HG03045 (cell line): ENCODE data around the gene LTBP4.
"Not testable (repeated sequence)": the region's sequence is repeated elsewhere in the genome, so short reads cannot be mapped to it uniquely, and the experiment has no call there.

Experiments
- ATAC-seq: cut with Tn5 transposase; IDR thresholded peaks from one replicate; pipeline ENCODE4 v1.9.1; 2021; ENCODE audit warnings: mild to moderate bottlenecking, moderate library complexity; ENCODE audit not compliant: unreplicated experiment

Gene LTBP4

DNA sequence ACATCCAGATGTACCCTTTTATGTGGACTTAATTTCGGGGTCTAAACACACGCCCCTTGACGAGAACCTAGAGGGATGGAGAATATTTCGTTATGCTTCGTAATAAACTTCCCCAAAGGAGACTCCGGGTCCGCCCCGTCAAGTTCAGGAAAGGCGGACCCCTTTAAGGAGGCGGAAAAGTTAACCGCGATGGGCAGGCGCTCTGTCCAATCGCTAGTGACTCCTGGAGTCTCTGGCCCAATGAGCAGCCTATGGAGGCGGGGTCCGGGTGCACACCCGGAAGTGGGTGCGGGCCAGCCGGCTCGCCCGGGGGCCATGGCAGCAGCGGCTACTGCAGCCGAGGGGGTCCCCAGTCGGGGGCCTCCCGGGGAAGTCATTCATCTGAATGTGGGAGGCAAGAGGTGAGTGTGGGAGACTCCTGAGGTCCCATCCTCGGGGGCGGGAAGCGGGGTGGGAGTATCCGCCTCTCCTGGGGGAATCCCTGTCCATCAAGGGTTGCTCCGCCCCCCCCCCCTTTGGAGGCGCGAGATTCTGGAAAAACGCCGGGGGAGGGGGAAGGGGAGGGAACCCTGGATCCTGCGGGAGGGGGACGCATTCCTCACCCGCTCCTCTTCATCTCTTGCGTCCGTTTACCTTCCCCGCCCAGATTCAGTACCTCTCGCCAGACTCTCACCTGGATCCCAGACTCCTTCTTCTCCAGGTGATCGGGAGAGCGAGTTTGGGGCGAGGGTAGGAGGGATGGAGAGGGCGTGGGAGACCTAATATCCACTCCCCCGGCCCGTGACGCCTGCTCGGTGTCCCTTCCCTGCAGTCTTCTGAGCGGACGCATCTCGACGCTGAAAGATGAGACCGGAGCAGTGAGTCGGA lies 24.4 kb upstream of the LTBP4 start, which contains the start of gene SHKBP1:
Gene SHKBP1 (plus strand): TSS at position 289 of the 867 bp plus-strand sequence. CDS start 27 bp downstream, at position 316.
- peak; percentile 93 for ATAC-seq

DNA sequence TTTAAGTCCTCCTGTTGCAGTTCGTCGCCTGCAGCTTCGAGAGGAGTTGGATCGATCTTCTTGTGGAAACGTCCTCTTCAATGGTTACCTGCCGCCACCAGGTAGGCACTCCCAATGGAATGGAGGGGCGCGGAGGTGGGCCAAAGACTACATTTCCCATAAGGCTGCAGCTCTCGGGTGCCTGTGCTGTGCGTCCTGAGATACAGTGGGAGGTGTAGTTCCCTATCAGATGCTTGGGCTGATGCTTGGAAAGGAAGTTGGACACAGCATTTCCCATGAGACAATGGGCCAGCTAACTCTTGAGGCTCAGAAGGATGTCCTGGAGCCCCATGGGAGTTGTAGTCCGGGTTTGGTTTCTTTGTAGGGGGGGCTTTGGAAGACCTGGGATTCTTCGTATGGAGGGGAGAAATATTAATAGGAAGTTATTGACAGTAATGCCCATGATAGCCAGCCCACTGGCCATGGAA lies 22.7 kb upstream of the LTBP4 start:
- no peak for ATAC-seq

DNA sequence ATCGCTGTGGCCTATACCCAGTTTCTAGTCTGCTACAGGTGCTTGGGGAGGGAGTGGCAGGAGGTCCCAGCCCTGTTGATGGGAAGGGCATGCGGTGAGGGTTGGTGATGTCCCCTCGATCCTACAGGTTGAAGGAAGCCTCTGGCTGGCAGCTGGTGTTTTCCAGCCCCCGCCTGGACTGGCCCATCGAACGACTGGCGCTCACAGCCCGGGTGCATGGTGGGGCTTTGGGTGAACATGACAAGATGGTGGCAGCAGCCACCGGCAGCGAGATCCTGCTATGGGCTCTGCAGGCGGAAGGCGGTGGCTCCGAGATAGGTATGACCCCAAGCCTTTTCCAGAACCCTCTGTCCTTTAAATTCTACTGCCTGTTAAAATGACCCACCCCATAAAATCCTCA lies 20.6 kb upstream of the LTBP4 start:
- no peak for ATAC-seq

DNA sequence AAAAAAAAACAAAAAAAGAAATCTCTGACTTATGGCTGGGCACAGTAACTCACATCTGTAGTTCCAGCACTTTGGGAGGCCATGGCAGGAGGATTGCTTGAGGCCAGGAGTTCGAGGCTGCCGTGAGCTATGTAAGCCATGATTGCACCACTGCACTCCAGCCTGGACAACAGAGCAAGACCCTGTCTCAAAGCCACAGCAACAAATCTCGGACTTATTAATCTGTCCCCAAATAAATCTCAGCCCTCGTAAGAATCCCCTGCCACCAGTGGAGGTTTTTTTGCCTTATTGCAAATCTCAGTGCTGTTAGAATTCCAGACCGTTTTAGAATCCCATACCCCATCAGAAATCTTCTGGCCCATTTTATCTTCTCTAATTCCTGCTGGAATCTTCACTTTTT lies 19.6 kb upstream of the LTBP4 start:
- ATAC-seq, result no peak

DNA sequence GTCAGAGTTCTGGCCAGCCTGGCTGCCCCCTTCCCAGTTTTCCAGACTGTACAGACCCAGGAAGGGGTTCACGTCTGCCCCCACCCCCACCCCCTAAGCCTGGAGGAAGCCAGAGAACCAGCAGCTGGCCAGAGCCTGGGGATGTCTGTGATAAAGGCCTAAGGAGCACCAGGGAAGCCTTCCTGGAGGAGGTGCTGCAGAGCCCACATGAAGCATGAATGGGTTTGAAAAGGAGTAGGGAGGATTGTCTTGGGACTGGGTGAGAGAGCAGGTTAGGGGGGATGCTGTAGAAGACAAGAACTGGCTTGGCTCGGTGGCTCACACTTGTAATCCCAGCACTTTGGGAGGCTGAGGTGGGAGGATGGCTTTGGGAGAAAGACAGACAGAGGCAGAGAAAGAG lies 18.7 kb upstream of the LTBP4 start:
- ATAC-seq, result no peak

DNA sequence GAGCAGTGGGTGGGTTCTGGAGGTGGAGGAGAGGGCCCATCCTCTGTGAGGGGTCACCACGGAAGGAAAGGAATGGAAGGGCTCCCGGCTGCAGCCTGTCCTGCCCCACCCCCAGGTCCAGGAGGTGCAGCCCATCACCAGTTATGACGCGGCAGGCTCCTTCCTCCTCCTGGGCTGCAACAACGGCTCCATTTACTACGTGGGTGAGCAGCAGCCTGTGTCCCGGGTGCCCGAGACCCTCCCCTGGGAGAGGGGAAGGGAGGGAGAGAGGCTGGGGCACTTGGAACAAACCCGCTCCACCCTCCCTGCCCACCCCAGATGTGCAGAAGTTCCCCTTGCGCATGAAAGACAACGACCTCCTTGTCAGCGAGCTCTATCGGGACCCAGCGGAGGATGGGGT lies 17.9 kb upstream of the LTBP4 start:
- no peak for ATAC-seq

DNA sequence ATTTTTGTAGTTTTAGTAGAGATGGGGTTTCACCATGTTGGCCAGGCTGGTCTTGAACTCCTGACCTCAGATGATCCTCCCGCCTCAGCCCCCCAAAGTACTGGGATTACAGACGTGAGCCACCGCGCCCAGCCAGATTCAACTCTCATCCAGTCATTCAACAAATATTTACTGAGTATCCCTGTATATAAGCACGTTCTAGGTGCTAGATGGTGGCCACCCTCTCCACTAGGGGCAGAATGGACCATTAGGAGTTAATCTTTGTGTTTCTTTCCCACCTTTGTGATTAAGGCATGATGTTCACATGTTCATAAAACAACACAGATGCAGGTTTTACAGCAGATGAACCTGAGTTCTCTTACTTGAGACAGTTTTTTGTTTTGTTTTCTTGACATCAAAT lies 17.2 kb upstream of the LTBP4 start:
- ATAC-seq, result no peak

DNA sequence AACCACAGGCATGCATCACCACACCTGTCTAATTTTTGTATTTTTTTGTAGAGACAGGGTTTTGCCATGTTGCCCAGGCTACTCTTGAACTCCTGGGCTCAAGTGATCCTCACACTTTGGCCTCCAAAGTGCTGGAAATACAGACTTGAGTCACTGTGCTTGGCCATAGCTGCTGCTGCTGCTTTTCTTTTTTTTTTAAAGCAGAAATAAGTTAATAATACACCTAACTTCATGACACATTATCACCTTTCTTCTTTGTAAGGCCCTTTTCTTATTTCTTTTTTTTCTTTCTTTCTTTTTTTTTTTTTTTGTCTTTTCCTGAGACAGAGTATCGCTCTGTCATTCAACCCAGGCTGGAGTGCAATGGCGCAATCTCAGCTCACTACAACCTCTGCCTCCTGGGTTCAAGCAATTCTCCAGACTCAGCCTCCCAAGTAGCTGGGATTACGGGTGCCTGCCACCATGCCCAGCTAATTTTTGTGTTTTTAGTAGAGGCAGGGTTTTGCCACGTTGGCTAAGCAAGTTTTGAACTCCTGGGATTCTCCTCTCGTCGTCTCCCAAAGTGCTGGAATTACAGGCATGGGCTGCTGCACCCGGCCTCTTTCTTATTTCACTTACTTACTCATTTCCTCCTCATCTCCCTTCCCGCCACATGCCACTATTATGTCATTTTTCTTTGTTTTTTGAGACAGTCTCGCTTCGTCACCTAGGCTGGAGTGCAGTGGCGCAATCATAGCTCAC lies 15.8 kb upstream of the LTBP4 start:
- ATAC-seq, result no peak

DNA sequence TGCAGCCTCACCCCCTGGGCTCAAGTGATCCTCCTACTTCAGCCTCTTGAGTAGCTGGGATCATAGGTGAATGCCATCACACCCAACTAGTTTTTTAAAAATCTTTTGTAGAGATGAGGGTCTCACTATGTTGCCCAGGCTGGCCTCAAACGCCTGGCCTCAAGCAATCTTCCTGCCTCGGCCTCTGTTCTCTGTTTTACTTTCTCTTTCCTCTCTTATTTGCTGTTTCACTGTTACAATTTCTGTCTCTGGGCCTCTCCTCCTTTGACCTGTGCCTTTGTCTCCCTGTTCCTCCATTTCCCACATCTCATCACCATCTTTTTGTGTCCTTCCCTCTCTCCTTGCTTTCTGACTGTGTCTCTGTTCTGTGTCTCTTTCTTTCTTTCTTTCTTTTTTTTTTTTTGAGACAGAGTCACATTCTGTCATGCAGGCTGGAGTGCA lies 15.2 kb upstream of the LTBP4 start:
- ATAC-seq, result no peak

DNA sequence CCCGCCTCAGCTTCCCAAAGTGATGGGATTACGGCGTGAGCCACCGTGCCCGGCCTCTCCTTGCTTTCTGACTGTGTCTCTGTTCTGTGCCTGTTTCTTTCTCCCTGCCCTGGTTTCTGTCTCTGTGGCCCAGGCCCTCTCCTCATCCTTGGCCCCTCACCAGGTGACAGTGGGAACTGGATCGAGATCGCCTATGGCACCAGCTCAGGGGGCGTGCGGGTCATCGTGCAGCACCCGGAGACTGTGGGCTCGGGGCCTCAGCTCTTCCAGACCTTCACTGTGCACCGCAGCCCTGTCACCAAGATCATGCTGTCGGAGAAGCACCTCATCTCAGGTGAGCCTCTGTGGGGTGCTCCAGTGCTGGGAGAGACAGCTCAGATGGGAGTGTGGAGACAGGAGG lies 14.6 kb upstream of the LTBP4 start:
- no peak for ATAC-seq

DNA sequence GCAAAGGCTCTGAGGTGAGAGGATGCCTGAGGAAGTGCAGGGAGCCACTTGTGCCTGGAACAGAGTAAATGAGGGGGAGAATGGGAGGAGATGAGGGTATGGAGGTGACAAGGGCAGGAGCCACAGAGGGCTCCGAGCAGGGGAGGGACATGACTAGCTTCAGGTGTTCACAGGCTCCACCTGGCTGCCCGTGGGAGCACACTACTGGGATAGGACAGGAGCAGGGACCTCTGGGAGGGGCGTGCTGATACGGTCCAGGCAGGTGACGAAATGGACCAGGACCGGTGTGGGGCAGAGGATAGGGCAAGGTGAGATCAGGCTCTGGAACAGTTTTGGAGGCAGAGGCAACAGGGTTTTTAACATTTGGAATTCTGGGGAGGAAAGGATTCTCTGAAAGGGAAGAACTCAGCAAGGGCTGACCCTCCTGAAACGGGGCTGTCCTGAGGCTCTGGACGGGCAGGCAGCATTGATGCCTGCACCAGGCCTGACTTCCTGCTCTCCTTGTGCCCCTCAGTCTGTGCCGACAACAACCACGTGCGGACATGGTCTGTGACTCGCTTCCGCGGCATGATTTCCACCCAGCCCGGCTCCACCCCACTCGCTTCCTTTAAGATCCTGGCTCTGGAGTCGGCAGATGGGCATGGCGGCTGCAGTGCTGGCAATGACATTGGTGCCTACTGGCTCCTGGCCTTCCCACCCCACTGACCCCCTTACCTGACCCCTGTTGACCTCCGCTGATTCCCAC lies 12.9 kb upstream of the LTBP4 start:
- no peak for ATAC-seq

DNA sequence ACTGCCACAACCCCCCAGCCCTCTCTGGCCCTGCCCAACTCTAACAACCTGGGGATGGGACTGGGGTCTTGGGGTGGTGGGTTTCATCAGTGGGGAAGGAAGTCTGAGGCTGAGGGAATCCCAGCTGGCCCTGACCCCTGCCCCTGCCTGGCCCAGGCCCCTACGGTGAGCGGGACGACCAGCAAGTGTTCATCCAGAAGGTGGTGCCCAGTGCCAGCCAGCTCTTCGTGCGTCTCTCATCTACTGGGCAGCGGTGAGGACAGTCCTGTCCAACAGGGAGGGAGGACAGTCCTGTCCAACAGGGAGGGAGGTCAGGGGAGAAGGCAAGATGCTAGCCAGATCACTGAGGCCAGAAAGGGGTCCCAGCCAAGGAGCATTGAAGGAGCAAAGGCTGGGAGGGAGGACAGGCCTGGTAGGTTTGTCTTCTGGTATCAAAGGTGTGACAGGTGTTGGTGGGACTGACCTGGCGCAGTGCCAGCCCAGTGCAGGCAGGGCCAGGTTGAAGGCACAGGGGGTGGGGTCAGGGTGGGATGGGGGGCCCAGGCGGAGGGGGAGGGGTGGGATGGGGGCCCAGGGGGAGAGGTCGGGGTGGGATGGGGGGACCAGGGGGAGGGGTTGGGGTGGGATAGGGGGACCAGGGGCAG lies 12.1 kb upstream of the LTBP4 start:
- ATAC-seq, result no peak

DNA sequence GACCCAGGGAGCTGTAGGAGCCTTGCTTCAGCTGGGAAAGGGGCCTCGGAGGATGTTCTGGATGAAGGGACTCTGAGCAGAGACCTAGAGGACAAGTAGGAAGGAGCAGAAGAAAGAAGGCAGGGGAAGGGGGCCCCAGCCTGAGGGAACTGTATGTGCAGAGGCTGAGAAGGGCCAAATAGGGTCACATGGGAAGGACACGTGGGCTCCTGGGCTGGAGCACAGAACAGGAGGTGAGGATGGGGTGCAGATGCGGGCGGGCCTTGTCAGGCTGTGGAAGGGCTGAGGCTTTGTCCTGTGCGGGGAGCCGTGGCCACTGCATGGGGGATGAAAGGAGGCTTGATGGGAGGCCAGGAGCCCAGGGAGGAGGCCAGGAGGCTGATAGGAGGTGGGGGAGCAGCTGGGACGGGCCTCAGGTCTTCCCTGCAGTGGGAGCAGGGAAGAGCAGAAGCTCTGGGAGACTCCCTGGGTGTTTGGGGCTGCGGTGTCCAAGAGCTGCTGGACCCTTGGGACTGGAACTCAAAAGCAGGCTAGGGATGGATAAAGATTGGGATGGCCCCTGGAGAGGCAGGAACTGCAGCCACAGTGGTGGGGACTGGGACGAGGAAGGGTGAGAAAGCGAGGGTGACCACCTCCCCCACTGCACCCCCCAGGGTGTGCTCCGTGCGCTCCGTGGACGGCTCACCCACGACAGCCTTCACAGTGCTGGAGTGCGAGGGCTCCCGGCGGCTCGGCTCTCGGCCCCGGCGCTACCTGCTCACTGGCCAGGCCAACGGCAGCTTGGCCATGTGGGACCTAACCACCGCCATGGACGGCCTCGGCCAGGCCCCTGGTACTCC lies 11.4 kb upstream of the LTBP4 start:
- no peak for ATAC-seq

DNA sequence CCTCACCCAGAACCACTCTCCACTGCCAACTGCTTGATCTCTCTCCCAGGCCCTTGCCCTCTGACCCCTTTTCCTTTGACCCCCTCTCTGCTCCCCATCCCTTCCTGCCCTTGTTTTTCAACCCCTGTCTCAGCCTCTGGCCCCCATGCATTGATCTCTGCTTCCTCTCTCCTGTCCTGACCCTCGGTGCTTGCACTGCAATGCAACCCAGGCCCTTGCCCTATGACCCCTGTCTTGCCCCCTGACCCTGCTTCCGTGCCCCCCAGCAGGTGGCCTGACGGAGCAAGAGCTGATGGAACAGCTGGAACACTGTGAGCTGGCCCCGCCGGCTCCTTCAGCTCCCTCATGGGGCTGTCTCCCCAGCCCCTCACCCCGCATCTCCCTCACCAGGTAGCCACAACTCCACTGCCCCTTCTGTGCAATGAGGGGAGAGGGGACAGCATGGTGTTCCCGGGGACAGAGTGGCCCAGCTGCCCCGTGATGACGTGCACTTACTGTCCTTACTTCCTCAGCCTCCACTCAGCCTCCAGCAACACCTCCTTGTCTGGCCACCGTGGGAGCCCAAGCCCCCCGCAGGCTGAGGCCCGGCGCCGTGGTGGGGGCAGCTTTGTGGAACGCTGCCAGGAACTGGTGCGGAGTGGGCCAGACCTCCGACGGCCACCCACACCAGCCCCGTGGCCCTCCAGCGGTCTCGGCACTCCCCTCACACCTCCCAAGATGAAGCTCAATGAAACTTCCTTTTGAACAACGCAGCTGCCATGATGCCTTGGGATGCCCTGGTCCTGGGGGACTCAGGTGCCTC lies 10.5 kb upstream of the LTBP4 start:
- ATAC-seq, result no peak

DNA sequence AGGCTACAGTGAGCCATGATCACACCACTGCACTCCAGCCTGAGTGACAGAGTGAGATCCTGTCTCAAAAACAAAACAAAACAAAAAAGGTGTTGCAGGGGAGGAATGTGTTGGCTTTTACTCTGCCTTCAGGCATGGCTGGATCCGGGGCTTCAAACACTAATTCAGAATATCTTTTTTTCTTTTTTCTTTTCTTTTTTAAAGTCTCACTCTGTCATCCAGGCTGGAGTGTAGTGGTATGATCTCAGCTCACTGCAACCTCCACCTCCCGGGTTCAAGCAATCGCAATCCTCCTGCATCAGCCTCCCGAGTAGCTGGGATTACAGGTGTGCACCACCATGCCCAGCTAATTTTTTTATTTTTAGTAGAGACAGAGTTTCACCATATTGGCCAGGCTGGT lies 9.4 kb upstream of the LTBP4 start:
- ATAC-seq, result not testable (repeated sequence)

DNA sequence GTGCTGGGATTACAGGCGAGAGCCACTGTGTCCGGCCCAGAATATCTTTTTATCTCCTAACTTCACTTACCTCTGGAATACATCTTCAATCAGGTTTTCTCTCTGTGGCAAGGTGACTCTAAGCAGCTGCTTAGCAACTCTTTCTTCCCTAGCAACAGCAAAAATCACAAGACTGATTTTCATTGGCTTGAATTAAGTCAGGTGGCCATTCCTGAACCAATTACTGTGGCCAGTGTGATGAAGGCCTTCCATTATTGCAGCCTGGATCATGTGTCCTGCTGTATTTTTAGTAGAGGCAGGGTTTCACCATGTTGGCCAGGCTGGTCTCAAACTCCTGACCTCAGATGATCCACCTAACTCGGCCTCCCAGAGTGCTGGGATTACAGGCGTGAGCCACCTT lies 9.0 kb upstream of the LTBP4 start:
- no peak for ATAC-seq

DNA sequence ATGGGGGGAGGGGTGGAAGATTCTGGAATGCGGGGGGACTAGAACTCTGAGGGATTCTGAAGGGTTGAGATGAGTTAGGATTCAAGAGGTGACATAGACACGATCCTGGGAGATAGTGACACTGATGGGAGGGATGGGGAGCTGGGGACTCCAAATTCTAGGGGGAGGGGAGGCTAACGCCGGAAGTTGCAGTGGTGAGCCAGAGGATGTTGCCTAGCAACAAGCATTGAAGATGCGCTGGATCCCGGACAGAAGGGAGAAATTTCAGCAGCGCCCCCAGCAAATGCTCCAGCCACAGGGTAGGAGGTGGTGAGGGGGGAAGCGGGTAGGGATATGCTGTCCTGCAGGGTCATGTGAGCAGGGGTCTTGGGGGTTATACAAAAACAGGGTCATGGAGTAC lies 6.9 kb upstream of the LTBP4 start:
- ATAC-seq, result no peak

DNA sequence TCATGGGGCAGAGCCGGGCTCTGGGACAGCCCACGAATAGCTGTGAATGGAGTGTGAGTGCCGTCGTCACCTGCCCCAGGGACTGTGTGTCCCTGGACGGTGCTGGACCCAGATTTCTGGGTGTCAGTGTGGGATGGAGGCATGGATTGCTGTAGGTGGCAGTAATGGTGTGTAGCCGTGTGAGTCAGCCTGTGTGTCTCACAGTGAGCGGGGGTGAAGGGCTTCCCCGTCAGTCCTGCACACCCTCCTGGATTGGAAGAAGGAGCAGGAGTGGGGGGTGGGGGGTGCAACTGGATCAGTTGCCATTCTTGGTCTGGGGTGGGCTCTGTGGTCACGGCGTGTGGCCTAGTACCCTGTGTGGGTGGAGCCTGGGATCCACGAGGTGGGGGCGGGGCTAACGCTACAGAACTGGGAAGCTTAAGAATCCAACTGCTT lies 6.5 kb upstream of the LTBP4 start:
- no peak for ATAC-seq
